Kidney capillary endothelial cell (primary cell): ENCODE results near the gene FAF1.
"Not testable (repeated sequence)": the region's sequence is repeated elsewhere in the genome, so short reads cannot be mapped to it uniquely, and the experiment has no call there.

Experiments
- DNase-seq: peaks from one replicate; pipeline ENCODE4 v3.0.0-alpha.2; 2018; ENCODE audit warnings: low spot score

The FAF1 gene

DNA sequence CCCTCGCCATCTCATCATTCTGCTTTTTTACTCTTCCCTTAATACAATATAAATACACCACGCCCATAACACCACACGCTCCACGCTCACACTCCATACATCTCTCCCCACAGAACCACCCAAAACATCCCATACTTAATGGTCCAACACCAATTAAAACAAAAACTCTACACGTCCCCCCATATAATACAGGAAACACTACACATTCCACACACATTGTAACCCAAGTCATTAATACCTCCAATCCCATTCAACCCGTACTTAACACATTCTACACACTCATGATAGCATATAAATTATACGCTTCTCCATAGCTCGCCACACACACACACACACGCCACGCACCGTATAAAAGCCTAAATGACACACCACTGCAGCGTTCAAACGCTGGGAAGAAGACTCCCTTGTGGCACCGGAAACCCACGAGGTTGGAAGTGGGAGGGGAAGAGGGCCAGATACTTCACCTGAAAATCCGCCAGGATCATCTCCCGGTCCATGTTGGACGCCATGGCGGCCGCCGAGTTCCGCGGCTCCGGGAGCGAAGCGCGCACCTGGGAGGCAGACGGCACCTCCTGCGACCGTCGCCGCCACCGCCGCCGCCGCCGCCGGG lies 659 bp downstream of the FAF1 start:
- no peak for DNase-seq

- DNase-seq: no peak
Measured at GRCh38 chr1:50955116-50955515, 5.0 kb downstream of the FAF1 start.

- not testable (repeated sequence) for DNase-seq
Measured at GRCh38 chr1:50952566-50952965, 7.5 kb downstream of the FAF1 start.

- DNase-seq: no peak
Measured at GRCh38 chr1:50950396-50950795, 9.7 kb downstream of the FAF1 start.

- DNase-seq: no peak
Measured at GRCh38 chr1:50949286-50949982, 10.6 kb downstream of the FAF1 start.

GRCh38 chr1:50942334-50942733 lies 17.7 kb downstream of the FAF1 start:
- DNase-seq: no peak

- DNase-seq: no peak
Measured at GRCh38 chr1:50940291-50940690, 19.8 kb downstream of the FAF1 start.

GRCh38 chr1:50936321-50936720 lies 23.7 kb downstream of the FAF1 start:
- DNase-seq: no peak

- not testable (repeated sequence) for DNase-seq
Measured at GRCh38 chr1:50935276-50935675, 24.8 kb downstream of the FAF1 start.

GRCh38 chr1:50934838-50935237 lies 25.2 kb downstream of the FAF1 start:
- no peak for DNase-seq

DNA sequence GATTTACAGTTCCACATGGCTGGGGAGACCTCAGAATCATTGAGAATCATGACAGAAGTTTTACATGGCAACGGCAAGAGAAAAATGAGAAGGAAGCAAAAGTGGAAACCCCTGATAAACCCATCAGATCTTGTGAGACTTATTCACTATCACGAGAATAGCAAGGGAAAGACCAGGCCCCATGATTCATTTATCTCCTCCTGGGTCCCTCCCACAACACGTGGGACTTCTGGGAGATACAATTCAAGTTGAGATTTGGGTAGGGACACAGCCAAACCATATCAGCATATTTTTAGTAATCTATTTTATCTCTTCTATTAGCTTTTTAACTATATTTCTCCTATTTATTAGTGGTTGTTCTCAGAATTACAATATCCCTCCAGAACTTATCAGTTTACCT lies 26.3 kb downstream of the FAF1 start:
- not testable (repeated sequence) for DNase-seq

DNA sequence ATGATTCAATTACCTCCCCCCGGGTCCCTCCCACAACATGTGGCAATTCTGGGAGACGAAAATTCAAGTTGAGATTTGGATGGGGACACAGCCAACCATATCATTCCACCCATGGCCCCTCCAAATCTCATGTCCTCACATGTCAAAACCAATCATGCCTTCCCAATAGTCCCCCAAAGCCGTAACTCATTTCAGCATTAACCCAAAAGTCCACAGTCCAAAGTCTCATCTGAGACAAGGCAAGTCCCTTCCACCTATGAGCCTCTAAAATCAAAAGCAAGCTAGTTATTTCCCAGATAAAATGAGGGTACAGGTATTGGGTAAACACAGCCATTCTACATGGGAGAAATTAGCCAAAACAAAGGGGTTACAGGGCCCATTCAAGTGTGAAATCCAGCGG lies 28.0 kb downstream of the FAF1 start:
- not testable (repeated sequence) for DNase-seq

DNA sequence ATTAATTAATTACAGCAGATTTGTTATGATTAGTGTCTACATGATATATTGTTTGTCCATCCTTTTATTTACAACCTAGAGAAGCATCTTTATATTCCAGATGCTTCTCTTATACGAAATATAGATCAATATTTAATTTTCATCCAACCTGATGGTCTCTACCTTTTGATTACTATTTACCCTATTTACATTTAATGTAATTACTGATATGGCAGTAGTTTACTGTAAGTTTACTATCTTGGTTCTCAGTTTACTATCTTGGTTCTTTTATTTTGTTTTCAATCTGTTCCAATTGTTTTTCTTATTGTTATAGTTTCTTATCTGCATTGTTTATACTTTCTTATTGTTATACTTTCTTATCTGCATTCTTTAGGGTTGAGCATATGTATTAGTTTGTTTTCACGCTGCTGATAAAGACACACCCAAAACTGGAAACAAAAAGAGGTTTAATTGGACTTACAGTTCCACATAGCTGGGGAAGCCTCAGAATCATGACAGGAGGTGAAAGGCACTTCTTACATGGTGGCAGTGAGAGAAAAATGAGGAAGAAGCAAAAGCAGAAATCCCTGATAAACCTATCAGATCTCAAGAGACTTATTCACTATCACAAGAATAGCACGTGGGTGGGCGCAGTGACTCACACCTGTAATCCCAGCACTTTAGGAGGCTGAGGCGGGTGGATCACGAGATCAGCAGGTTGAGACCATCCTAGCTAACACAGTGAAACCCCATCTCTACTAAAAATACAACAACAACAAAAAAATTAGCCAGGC lies 28.9 kb downstream of the FAF1 start:
- DNase-seq: no peak

DNA sequence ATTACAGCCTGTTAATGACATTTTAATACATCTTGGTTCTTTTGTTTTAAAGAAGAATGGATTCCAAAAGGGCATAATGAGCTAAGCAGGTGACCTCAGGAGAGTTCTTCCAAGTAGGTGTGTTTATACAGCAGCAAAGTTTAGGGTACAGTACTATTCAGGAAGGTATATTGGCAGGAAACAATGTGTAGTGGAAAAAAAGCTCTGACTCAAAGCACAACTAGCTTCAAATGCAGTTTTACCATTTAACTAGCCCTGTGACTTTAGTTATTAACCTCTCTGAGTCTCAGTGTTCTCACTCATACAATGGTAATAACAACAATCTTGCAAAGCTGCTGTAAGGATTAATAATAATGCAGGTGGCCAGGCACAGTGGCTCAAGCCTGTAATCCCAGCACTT lies 29.9 kb downstream of the FAF1 start:
- DNase-seq: no peak

- DNase-seq: peak; percentile 34
Measured at GRCh38 chr1:50929376-50929958, 30.6 kb downstream of the FAF1 start.

DNA sequence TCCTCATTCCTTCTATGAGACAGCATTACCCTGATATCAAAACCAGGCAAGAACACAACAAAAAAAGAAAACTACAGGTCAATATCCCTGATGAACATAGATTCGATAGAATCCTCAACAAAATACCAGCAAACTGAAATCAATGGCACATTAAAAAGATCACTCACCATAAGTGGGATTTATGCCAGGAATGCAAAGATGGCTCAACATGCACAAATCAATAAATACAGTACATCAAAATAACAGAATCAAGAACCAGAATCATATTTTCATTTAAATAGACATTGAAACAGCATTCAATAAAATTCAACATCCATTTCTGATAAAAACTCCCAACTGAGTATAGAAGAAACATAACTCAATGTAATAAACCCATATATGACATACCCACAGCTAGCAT lies 36.5 kb downstream of the FAF1 start:
- DNase-seq: no peak

DNA sequence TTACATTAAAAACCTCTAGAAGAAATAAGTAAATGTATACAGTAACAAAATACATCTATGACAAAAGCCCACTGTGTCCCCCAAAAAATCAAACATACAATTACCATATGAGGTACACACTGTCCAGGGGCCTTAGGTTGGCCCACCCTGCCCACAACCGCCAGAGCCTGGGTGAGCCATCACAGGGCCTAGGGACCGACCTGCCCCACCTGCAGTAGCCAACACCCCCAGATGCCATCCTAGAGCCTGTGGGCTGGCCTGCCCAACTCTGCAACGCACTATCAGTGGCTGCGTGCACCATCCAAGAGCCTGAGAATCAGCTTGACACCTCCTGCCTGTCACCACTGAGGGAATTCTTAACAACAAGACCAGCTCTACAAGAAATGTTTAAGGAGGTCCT lies 39.0 kb downstream of the FAF1 start:
- DNase-seq: no peak

- DNase-seq: no peak
Measured at GRCh38 chr1:50920409-50920808, 39.7 kb downstream of the FAF1 start.

DNA sequence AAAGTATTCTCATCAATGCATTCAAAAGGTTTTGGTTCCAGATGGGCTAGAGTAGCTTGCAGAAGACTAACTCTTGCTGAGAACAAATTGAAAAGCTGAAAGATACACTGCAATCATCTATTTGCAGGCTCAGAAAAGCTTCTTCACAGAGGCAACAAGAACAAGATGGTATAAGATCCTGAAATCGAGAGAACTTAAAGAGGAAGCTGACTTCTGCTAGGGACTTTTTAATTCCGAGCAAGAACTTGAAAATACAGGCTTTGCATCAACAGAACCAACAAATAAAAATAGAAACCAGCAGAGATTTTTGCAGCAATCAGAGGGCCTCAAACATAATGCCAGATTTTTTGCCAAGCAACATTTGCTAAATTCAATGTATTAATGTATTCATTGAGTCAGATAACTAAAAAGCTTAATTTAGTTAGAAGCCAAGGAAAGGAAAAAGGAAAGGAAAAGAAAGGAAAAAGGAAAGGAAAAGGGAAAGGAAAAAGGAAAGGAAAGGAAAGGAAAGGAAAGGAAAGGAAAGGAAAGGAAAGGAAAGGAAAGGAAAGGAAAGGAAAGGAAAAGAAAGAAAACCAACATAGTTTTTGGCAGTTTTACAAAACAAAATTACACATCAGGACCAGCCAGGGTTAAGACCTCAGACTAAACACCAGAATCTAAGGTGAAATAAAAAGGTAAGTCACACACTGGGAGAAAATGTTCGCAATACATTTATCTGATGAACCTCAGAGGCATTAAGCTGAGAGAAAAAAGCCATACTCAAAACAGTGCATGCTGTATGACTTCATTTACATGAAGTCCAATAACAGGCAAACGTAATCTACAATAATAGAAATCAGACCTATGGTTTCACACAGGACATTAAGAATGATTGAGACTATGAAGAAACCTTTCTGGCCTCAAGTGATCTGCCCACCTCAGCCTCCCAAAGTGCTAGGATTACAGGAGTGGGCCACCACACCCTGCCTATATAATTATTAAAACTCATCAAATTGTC lies 42.6 kb downstream of the FAF1 start:
- DNase-seq: no peak

DNA sequence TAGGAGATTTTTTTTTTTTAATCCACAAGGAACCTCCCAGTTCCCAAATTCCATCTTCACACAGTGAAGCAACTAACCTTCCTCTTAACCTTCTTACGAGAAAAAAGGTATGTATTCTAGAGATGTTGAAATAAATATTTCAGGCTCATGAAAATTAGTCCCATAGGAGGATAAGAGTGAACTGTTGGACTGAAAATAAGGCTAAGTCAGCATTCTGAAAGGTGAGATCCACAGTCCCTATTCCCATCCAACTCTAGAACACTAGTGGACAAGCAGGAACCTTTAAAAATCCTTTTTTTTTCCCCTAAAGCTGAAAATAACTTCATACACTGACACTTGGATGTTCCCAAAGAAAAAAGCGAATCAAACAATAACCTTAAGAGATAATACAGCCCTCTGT lies 44.4 kb downstream of the FAF1 start:
- DNase-seq: no peak

GRCh38 chr1:50913954-50914353 lies 46.1 kb downstream of the FAF1 start:
- no peak for DNase-seq

GRCh38 chr1:50910356-50910755 lies 49.7 kb downstream of the FAF1 start:
- DNase-seq: not testable (repeated sequence)
